Neural cell (in vitro differentiated cells): Measurements from ENCODE around the gene PCDHB9. TPM values are rescaled to one million over a fixed set of nuclear protein-coding genes. Genes with fewer than 3 reads are reported as not detected.
"Not testable (repeated sequence)": the region's sequence is repeated elsewhere in the genome, so short reads cannot be mapped to it uniquely, and the experiment has no call there.

ENCODE experiments used
- H2AFZ ChIP-seq: fragments of 200-600, 300-800 bp; sonication (generic), shearing (Covaris generic); 2 replicates; pipeline ENCODE4 v1.6.0; 2014; ENCODE audit warnings: low read depth, mild to moderate bottlenecking, antibody characterized with exemption, low read length, moderate library complexity
- H3F3A ChIP-seq: fragments of 200-600 bp; shearing (Covaris generic); 2 replicates; pipeline ENCODE4 v1.6.1; 2016; ENCODE audit warnings: mild to moderate bottlenecking, moderate library complexity, mixed read lengths, antibody characterized with exemption, low read length; ENCODE audit not compliant: insufficient read depth, poor library complexity, severe bottlenecking
- H3K27ac ChIP-seq: fragments of 200-600, 300-800 bp; sonication (generic), shearing (Covaris generic); 2 replicates; pipeline ENCODE4 v1.5.1; 2014; ENCODE audit warnings: mild to moderate bottlenecking, low read length, moderate library complexity
- H3K27me3 ChIP-seq: fragments of 300-800, 200-600 bp; sonication (generic), shearing (Covaris generic); 2 replicates; pipeline ENCODE4 v1.6.0; 2014; ENCODE audit warnings: mild to moderate bottlenecking, low read depth, low read length, moderate library complexity; ENCODE audit not compliant: insufficient read depth
- H3K36me3 ChIP-seq: fragments of 300-800, 200-600 bp; sonication (generic), shearing (Covaris generic); 2 replicates; pipeline ENCODE4 v1.5.1; 2014; ENCODE audit warnings: mild to moderate bottlenecking, antibody characterized with exemption, low read length, moderate library complexity; ENCODE audit not compliant: insufficient read depth
- H3K4me2 ChIP-seq: fragments of 300-800, 200-600 bp; sonication (generic), shearing (Covaris generic); 2 replicates; pipeline ENCODE4 v1.6.0; 2014; ENCODE audit warnings: mild to moderate bottlenecking, low read length
- H3K4me3 ChIP-seq: fragments of 300-800, 200-600 bp; sonication (generic), shearing (Covaris generic); 2 replicates; pipeline ENCODE4 v1.5.1; 2014; ENCODE audit warnings: mild to moderate bottlenecking, low read length, moderate library complexity
- H3K79me2 ChIP-seq: fragments of 200-600 bp; shearing (Covaris generic); replicated peaks from 2 replicates; pipeline ENCODE4 v1.6.0; 2014; ENCODE audit warnings: mild to moderate bottlenecking, low read length, moderate library complexity; ENCODE audit not compliant: insufficient read depth
- H3K9ac ChIP-seq: fragments of 300-800, 200-600 bp; sonication (generic), shearing (Covaris generic); 2 replicates; pipeline ENCODE4 v1.6.1; 2016; ENCODE audit warnings: mild to moderate bottlenecking, low read length, mixed read lengths
- H3K9me2 ChIP-seq: fragments of 200-600 bp; shearing (Covaris generic); 2 replicates; pipeline ENCODE4 v1.6.1; 2016; ENCODE audit warnings: mild to moderate bottlenecking, low read length, mixed read lengths; ENCODE audit not compliant: insufficient read depth
- H3K9me3 ChIP-seq: fragments of 200-600, 300-800 bp; sonication (generic), shearing (Covaris generic); 2 replicates; pipeline ENCODE4 v1.6.1; 2016; ENCODE audit warnings: mild to moderate bottlenecking, mixed run types, low read length, moderate library complexity, mixed read lengths
- H4K20me1 ChIP-seq: fragments of 200-600 bp; shearing (Covaris generic); 2 replicates; pipeline ENCODE4 v1.6.1; 2016; ENCODE audit warnings: mild to moderate bottlenecking, mixed run types; ENCODE audit not compliant: insufficient read depth
- EP300 ChIP-seq: fragments of 450-650 bp; conservative IDR thresholded peaks from 2 replicates; pipeline ENCODE4 v1.6.1; 2014; ENCODE audit warnings: antibody characterized with exemption, mild to moderate bottlenecking, moderate library complexity; ENCODE audit not compliant: poor library complexity, severe bottlenecking
- EZH2 ChIP-seq: fragments of 200-600, 300-800 bp; shearing (Covaris generic), sonication (generic); IDR thresholded peaks from 2 replicates; pipeline ENCODE4 v1.6.1; 2014; ENCODE audit warnings: antibody characterized with exemption, low read length, borderline replicate concordance, mild to moderate bottlenecking; ENCODE audit not compliant: insufficient read depth, poor library complexity, severe bottlenecking
- MXI1 ChIP-seq: fragments of 450-650 bp; conservative IDR thresholded peaks from 2 replicates; pipeline ENCODE4 v1.6.1; 2014; ENCODE audit warnings: antibody characterized with exemption, mild to moderate bottlenecking; ENCODE audit not compliant: poor library complexity, severe bottlenecking
- POLR2AphosphoS5 ChIP-seq: IDR thresholded peaks from 2 replicates; pipeline ENCODE4 v1.6.1; 2012
- RAD21 ChIP-seq: fragments of 450-650 bp; conservative IDR thresholded peaks from 2 replicates; pipeline ENCODE4 v1.6.1; 2014; ENCODE audit warnings: antibody characterized with exemption, mild to moderate bottlenecking, moderate library complexity
- SMC3 ChIP-seq: fragments of 450-650 bp; conservative IDR thresholded peaks from 2 replicates; pipeline ENCODE4 v1.6.1; 2014; ENCODE audit warnings: antibody characterized with exemption, mild to moderate bottlenecking, moderate library complexity; ENCODE audit not compliant: poor library complexity
- TAF1 ChIP-seq: IDR thresholded peaks from 2 replicates; pipeline ENCODE4 v1.6.1; 2012; ENCODE audit warnings: low read depth
- polyA plus RNA-seq: library from polyadenylated mRNA; depleted of rRNA; stranded (reverse); fragments of >200 nt; gene quantifications from 2 replicates; pipeline ENCODE4 v1.2.3, GENCODE V29; 2014
- TF ChIP-seq, protein P1 (sequence below): fragments of 450-650 bp; IDR thresholded peaks from 2 replicates; pipeline ENCODE4 v1.5.1; 2014; ENCODE audit warnings: antibody characterized with exemption, mild to moderate bottlenecking, moderate library complexity; ENCODE audit not compliant: poor library complexity, severe bottlenecking
- TF ChIP-seq, protein P2 (sequence below): IDR thresholded peaks from 2 replicates; pipeline ENCODE4 v1.6.1; 2012; ENCODE audit warnings: borderline replicate concordance

PCDHB9 gene
- polyA plus RNA-seq, 1 donor from 2014 or later, result 4.9 TPM

DNA sequence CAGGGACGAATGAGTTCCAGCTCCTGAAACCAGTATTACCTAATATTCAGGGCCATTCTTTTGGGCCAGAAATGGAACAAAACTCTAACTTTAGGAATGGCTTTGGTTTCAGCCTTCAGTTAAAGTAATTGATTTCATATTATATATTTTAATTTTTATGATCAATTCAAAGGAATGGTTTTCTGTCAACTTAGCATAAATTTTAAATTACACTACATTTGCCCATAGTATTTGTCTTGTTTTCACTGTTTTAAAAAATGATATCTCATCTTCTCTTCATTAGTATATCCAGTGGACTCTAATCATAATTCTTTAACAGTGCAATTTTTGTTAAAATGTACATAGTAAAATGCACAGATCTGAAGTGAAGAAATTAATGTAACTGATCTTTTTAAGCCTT lies 6.6 kb upstream of the PCDHB9 start:
- Histone ChIP-seq H3K4me3 (no peak overlapping the region), H3K4me2 (no peak overlapping the region), H3K79me2 (no peaks in the 10 kb centered on the region), H3K27me3 (no peaks in the 10 kb centered on the region), H2AFZ (no peak overlapping the region), H3K36me3 (no peaks in the 10 kb centered on the region), H3K9me3 (peaks cover 3% of the 10 kb centered on the region), H3F3A (no peaks in the 10 kb centered on the region), H3K9me2 (no peaks in the 10 kb centered on the region), H3K9ac (no peak overlapping the region), H3K27ac (no peak overlapping the region), H4K20me1 (no peaks in the 10 kb centered on the region)
- TF ChIP-seq EZH2, result no peak
- TF ChIP-seq, protein P1, sequence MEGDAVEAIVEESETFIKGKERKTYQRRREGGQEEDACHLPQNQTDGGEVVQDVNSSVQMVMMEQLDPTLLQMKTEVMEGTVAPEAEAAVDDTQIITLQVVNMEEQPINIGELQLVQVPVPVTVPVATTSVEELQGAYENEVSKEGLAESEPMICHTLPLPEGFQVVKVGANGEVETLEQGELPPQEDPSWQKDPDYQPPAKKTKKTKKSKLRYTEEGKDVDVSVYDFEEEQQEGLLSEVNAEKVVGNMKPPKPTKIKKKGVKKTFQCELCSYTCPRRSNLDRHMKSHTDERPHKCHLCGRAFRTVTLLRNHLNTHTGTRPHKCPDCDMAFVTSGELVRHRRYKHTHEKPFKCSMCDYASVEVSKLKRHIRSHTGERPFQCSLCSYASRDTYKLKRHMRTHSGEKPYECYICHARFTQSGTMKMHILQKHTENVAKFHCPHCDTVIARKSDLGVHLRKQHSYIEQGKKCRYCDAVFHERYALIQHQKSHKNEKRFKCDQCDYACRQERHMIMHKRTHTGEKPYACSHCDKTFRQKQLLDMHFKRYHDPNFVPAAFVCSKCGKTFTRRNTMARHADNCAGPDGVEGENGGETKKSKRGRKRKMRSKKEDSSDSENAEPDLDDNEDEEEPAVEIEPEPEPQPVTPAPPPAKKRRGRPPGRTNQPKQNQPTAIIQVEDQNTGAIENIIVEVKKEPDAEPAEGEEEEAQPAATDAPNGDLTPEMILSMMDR, result no peak

DNA sequence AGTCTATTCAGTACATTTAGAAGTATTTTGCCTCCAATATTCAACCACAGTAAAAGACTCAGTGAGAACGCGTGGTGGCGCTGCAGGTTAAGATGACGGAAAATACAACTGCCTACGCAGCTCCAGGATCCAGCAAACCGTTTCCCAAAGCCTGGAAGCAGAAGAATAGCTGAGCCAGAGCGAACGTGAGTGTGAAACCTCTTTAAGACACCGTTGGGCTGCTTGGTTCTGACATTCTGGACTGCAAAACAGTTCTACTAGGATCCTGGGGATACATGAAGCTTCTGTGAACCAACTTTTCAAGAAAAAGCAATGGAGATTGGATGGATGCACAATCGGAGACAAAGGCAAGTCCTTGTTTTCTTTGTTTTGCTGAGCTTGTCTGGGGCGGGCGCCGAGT lies 4.7 kb upstream of the PCDHB9 start, which contains the start of gene PCDHB16:
Gene PCDHB16, plus strand, starts transcription at position 140 of the 400 bp plus-strand sequence. Its CDS starts 173 bp downstream, at position 313.
- Histone ChIP-seq H3K4me2 (no peak within 1 kb of the TSS), H3K9me3 (peaks cover 7% of the 10 kb centered on the region), H3K36me3 (no peaks in the 10 kb centered on the region), H4K20me1 (no peaks in the 10 kb centered on the region), H3K9me2 (no peaks in the 10 kb centered on the region), H3F3A (no peaks in the 10 kb centered on the region), H3K79me2 (no peaks in the 10 kb centered on the region), H2AFZ (no peak within 1 kb of the TSS), H3K27me3 (no peaks in the 10 kb centered on the region), H3K27ac (peak within 1 kb of the TSS; percentile 54), H3K4me3 (peak within 1 kb of the TSS; percentile 58), H3K9ac (peak within 1 kb of the TSS; percentile 41)
- TF ChIP-seq, protein P1, result peak; percentile 55
- TF ChIP-seq MXI1 (no peak), SMC3 (peak; percentile 47), EP300 (no peak), TAF1 (no peak), RAD21 (peak; percentile 58), EZH2 (no peak), POLR2AphosphoS5 (peak; percentile 20)
- TF ChIP-seq, protein P2, sequence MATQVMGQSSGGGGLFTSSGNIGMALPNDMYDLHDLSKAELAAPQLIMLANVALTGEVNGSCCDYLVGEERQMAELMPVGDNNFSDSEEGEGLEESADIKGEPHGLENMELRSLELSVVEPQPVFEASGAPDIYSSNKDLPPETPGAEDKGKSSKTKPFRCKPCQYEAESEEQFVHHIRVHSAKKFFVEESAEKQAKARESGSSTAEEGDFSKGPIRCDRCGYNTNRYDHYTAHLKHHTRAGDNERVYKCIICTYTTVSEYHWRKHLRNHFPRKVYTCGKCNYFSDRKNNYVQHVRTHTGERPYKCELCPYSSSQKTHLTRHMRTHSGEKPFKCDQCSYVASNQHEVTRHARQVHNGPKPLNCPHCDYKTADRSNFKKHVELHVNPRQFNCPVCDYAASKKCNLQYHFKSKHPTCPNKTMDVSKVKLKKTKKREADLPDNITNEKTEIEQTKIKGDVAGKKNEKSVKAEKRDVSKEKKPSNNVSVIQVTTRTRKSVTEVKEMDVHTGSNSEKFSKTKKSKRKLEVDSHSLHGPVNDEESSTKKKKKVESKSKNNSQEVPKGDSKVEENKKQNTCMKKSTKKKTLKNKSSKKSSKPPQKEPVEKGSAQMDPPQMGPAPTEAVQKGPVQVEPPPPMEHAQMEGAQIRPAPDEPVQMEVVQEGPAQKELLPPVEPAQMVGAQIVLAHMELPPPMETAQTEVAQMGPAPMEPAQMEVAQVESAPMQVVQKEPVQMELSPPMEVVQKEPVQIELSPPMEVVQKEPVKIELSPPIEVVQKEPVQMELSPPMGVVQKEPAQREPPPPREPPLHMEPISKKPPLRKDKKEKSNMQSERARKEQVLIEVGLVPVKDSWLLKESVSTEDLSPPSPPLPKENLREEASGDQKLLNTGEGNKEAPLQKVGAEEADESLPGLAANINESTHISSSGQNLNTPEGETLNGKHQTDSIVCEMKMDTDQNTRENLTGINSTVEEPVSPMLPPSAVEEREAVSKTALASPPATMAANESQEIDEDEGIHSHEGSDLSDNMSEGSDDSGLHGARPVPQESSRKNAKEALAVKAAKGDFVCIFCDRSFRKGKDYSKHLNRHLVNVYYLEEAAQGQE, result no peak

DNA sequence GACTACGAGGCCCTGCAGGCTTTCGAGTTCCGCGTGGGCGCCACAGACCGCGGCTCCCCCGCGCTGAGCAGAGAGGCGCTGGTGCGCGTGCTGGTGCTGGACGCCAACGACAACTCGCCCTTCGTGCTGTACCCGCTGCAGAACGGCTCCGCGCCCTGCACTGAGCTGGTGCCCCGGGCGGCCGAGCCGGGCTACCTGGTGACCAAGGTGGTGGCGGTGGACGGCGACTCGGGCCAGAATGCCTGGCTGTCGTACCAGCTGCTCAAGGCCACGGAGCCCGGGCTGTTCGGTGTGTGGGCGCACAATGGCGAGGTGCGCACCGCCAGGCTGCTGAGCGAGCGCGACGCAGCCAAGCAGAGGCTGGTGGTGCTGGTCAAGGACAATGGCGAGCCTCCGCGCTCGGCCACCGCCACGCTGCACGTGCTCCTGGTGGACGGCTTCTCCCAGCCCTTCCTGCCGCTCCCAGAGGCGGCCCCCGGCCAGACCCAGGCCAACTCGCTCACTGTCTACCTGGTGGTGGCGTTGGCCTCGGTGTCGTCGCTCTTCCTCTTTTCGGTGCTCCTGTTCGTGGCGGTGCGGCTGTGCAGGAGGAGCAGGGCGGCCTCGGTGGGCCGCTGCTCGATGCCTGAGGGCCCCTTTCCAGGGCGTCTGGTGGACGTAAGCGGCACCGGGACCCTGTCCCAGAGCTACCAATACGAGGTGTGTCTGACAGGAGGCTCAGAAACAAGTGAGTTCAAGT lies 2.7 kb upstream of the PCDHB9 start:
- H4K20me1 ChIP-seq, H3K9me3 ChIP-seq, H3K36me3 ChIP-seq, H2AFZ ChIP-seq, H3K9me2 ChIP-seq, H3K27me3 ChIP-seq, H3K4me2 ChIP-seq, H3K4me3 ChIP-seq, H3K9ac ChIP-seq, H3K79me2 ChIP-seq, H3K27ac ChIP-seq, H3F3A ChIP-seq: not testable (repeated sequence)

DNA sequence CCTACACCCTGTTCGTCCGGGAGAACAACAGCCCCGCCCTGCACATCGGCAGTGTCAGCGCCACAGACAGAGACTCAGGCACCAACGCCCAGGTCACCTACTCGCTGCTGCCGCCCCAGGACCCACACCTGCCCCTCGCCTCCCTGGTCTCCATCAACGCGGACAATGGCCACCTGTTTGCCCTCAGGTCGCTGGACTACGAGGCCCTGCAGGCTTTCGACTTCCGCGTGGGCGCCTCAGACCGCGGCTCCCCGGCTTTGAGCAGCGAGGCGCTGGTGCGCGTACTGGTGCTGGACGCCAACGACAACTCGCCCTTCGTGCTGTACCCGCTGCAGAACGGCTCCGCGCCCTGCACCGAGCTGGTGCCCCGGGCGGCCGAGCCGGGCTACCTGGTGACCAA lies 1.7 kb downstream of the PCDHB9 start:
- H3K36me3 ChIP-seq, H3K27ac ChIP-seq, H3K79me2 ChIP-seq, H3K9me2 ChIP-seq, H4K20me1 ChIP-seq, H3K4me2 ChIP-seq, H3K4me3 ChIP-seq, H2AFZ ChIP-seq, H3K9ac ChIP-seq, H3F3A ChIP-seq, H3K27me3 ChIP-seq: not testable (repeated sequence)
- peaks cover 11% of the 10 kb centered on the region for H3K9me3 ChIP-seq
